Suprapubic skin (tissue), 3 donors: Measurements from ENCODE around the gene ZNF814.

ENCODE experiments used
- CTCF ChIP-seq, 2 donors: fragments of 200-600 bp in 1 of 2; fragments of 450-650 bp in 1 of 2; sonication (generic) in 1 of 2; IDR thresholded peaks; one replicate each; pipeline ENCODE4 v1.5.1; 2016 to 2019; ENCODE audit warnings: antibody characterized with exemption in 2 of 2, mild to moderate bottlenecking in 1 of 2, moderate library complexity in 1 of 2
- POLR2AphosphoS5 ChIP-seq, 3 donors: sonication (generic); formaldehyde crosslinking; IDR thresholded peaks; one replicate each; pipeline ENCODE4 v1.6.1; 2017; ENCODE audit warnings: antibody characterized with exemption in 3 of 3

- TF ChIP-seq CTCF (IDR thresholded peaks at IDR 0.05), result no peak
- TF ChIP-seq POLR2AphosphoS5 (IDR thresholded peaks at IDR 0.05), result no peak
Observed at GRCh38 chr19:57825511-57825910, 63.3 kb downstream of the ZNF814 start.
